ENCODE results near the gene TUBGCP4. TPM values are rescaled to one million over a fixed set of nuclear protein-coding genes. Genes with fewer than 3 reads are reported as not detected.
A peak's percentile ranks its signal among the peaks of the same experiment; 100 is the strongest.

The TUBGCP4 gene
- total RNA-seq, 4 donors from 2014 or later, result 11.3 to 26.0 (median 14.2) TPM

GRCh38 chr15:43329960-43330779 is 40.7 kb upstream of the TUBGCP4 start, which contains the start of gene LCMT2:
TSS of gene LCMT2 (minus strand) at chr15:43330573. CDS start at chr15:43330489, 84 bp downstream.
- peak within 1 kb of the TSS; percentile 91 to 93 (median 92) for H3K27ac ChIP-seq
- no peaks in the 10 kb centered on the region for H3K9me3 ChIP-seq
- peak within 1 kb of the TSS; percentile 65 to 92 for H3K4me3 ChIP-seq
- peaks cover 0 to 11% of the 10 kb centered on the region in 2 donors for H3K36me3 ChIP-seq
- H3K27me3 ChIP-seq, result no peaks in the 10 kb centered on the region
- TF ChIP-seq POLR2A (IDR thresholded peaks at IDR 0.05) (peak; percentile 35 to 57), EP300 (IDR thresholded peaks at IDR 0.05) (no peak), POLR2AphosphoS5 (IDR thresholded peaks at IDR 0.05) (peak; percentile 66)
- TF ChIP-seq, protein P1, sequence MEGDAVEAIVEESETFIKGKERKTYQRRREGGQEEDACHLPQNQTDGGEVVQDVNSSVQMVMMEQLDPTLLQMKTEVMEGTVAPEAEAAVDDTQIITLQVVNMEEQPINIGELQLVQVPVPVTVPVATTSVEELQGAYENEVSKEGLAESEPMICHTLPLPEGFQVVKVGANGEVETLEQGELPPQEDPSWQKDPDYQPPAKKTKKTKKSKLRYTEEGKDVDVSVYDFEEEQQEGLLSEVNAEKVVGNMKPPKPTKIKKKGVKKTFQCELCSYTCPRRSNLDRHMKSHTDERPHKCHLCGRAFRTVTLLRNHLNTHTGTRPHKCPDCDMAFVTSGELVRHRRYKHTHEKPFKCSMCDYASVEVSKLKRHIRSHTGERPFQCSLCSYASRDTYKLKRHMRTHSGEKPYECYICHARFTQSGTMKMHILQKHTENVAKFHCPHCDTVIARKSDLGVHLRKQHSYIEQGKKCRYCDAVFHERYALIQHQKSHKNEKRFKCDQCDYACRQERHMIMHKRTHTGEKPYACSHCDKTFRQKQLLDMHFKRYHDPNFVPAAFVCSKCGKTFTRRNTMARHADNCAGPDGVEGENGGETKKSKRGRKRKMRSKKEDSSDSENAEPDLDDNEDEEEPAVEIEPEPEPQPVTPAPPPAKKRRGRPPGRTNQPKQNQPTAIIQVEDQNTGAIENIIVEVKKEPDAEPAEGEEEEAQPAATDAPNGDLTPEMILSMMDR (IDR thresholded peaks at IDR 0.05), result no peak
- peaks cover 5 to 36% (median 11%) of the 10 kb centered on the region in 3 donors for H3K4me1 ChIP-seq
- ATAC-seq, result peak; percentile 96
- 0% methylated on average over 4 of the region's 86 CpGs; no CpG with 5 or more reads in 1 of the 2 donors for WGBS, 2 donors (ENCODE audit: low coverage in 1 of 2)

DNA sequence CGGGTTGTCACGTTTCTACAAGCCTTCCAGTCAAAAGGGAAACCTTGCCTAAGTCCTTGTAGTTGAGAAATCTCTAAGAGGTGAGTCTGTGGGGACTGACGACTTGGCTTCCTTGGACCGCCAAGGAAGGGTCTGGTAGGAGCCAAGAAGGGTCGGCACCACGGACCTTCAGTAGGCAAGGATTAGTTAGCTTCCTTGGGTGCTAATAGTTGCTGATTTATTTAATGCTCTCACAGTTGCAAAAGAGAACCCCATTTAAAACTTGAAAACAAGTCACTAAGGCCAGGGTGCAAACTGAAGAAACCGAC is 40.2 kb upstream of the TUBGCP4 start:
- ATAC-seq, result no peak
- no peaks in the 10 kb centered on the region for H3K9me3 ChIP-seq
- peaks cover 0 to 17% of the 10 kb centered on the region in 2 donors for H3K36me3 ChIP-seq
- H3K27me3 ChIP-seq, result no peaks in the 10 kb centered on the region
- 5% methylated on average over 5 of the region's 7 CpGs; no CpG with 5 or more reads in 1 of the 2 donors for WGBS, 2 donors (ENCODE audit: low coverage in 1 of 2)
- no peak for TF ChIP-seq POLR2A (IDR thresholded peaks at IDR 0.05)
- TF ChIP-seq, protein P1 (IDR thresholded peaks at IDR 0.05), result no peak
- H3K4me3 ChIP-seq, result peak overlapping the region; percentile 65 to 92
- peak overlapping the region; percentile 91 to 93 (median 92) for H3K27ac ChIP-seq
- peaks cover 5 to 36% (median 11%) of the 10 kb centered on the region in 3 donors for H3K4me1 ChIP-seq

DNA sequence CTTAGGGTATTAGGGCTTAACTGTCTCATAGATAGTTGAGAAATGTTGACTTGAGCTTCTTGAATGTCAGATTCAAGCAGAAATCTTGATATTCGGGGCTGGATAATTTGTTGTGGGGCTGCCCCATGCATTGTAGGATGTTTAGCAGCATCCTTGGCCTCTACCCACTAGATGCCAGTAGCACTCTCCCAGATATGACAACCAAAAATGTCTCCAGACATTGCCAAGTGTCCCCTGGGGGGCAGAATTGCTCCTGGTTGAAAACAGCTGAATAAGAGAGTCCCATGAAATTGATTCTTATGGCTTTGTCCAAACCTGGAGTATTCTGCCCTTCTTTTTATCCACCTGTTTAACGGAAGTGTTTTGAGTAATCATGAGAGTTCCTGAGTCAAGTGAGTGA is 24.6 kb upstream of the TUBGCP4 start:
- WGBS, 2 donors (ENCODE audit: low coverage in 1 of 2), result 93 to 100% methylated on average over 2 of the region's 2 CpGs
- H3K36me3 ChIP-seq, result peaks cover 0 to 87% of the 10 kb centered on the region in 2 donors
- H3K4me3 ChIP-seq, result no peak overlapping the region
- no peak for ATAC-seq
- no peaks in the 10 kb centered on the region for H3K27me3 ChIP-seq
- H3K4me1 ChIP-seq, result no peaks in the 10 kb centered on the region
- no peak overlapping the region for H3K27ac ChIP-seq
- no peak for TF ChIP-seq EP300 (IDR thresholded peaks at IDR 0.05)
- TF ChIP-seq POLR2AphosphoS5 (IDR thresholded peaks at IDR 0.05), result no peak
- no peak for TF ChIP-seq POLR2A (IDR thresholded peaks at IDR 0.05)
- TF ChIP-seq, protein P1 (IDR thresholded peaks at IDR 0.05), result no peak
- no peaks in the 10 kb centered on the region for H3K9me3 ChIP-seq

- TF ChIP-seq, protein P1 (IDR thresholded peaks at IDR 0.05), result no peak
- TF ChIP-seq POLR2A (IDR thresholded peaks at IDR 0.05) (no peak), EP300 (IDR thresholded peaks at IDR 0.05) (no peak), POLR2AphosphoS5 (IDR thresholded peaks at IDR 0.05) (no peak)
- H3K27ac ChIP-seq, result no peak overlapping the region
- no peaks in the 10 kb centered on the region for H3K27me3 ChIP-seq
- peaks cover 0 to 87% of the 10 kb centered on the region in 2 donors for H3K36me3 ChIP-seq
- no peak overlapping the region for H3K4me3 ChIP-seq
- no peaks in the 10 kb centered on the region for H3K9me3 ChIP-seq
- no peaks in the 10 kb centered on the region for H3K4me1 ChIP-seq
- no peak for ATAC-seq
- WGBS, 2 donors (ENCODE audit: low coverage in 1 of 2), result 74 to 84% methylated on average over 3 of the region's 3 CpGs
These were observed 23.8 kb upstream of the TUBGCP4 start for GRCh38 chr15:43347114-43347513.
